SK-N-SH (cell line): ENCODE results near the gene HRH1. TPM values are rescaled to one million over a fixed set of nuclear protein-coding genes. Genes with fewer than 3 reads are reported as not detected.
"Not testable (repeated sequence)": the region's sequence is repeated elsewhere in the genome, so short reads cannot be mapped to it uniquely, and the experiment has no call there.

Experiments used
- CTCF ChIA-PET: fragments of 300-600, 350-600 bp; formaldehyde crosslinking; extraction: SDS; loops from one replicate; lab custom pipeline; 2021; lab: Yijun Ruan, JAX
- POLR2A ChIA-PET: fragments of 350-600 bp; sonication (Branson Sonifier 250); formaldehyde crosslinking; extraction: SDS; loops from one replicate; lab custom pipeline; 2020; ENCODE audit warnings: antibody characterized with exemption, inconsistent platforms; lab: Yijun Ruan, JAX
- DNase-seq: peaks from one replicate; pipeline ENCODE4 v3.0.0; 2012
- H2AFZ ChIP-seq: fragments of 200-600 bp; sonication (generic); 2 replicates; pipeline ENCODE4 v1.8.1; 2016; ENCODE audit warnings: antibody characterized with exemption, mild to moderate bottlenecking, low read depth
- H3F3A ChIP-seq: fragments of 200-600 bp; sonication (generic); replicated peaks from 2 replicates; pipeline ENCODE3; 2016; ENCODE audit warnings: antibody characterized with exemption, mild to moderate bottlenecking; ENCODE audit not compliant: insufficient read depth
- H3K27ac ChIP-seq, 2 experiments: fragments of 200-500 bp in 1 of 2; fragments of 200-600 bp in 1 of 2; sonication (Bioruptor generic) in 1 of 2; sonication (generic), shearing (Covaris generic) in 1 of 2; 2 replicates each; pipeline versions ENCODE4 v1.5.1 to v1.6.1; 2014 to 2016; ENCODE audit warnings: low read depth in 2 of 2, inconsistent platforms in 1 of 2, low read length in 1 of 2, mild to moderate bottlenecking in 1 of 2, mixed read lengths in 1 of 2
- H3K27me3 ChIP-seq: fragments of 200-600 bp; sonication (generic), shearing (Covaris generic); 2 replicates; pipeline ENCODE4 v1.6.1; 2016; ENCODE audit warnings: mixed run types; ENCODE audit not compliant: insufficient read depth
- H3K36me3 ChIP-seq, 2 experiments: fragments of 200-500 bp in 1 of 2; fragments of 200-600 bp in 1 of 2; sonication (Bioruptor generic) in 1 of 2; sonication (generic) in 1 of 2; replicated peaks in 1 of 2; 2 replicates each; pipeline versions ENCODE3 to v1.5.1; 2014 to 2016; ENCODE audit warnings: low read length in 1 of 2, mild to moderate bottlenecking in 1 of 2; ENCODE audit not compliant: insufficient read depth in 2 of 2, control insufficient read depth in 1 of 2
- H3K4me1 ChIP-seq, 2 experiments: fragments of 200-500 bp in 1 of 2; fragments of 200-600 bp in 1 of 2; sonication (Bioruptor generic) in 1 of 2; sonication (generic), shearing (Covaris generic) in 1 of 2; 2 replicates each; pipeline versions ENCODE4 v1.5.1 to v1.6.1; 2014 to 2016; ENCODE audit warnings: low read depth in 1 of 2, low read length in 1 of 2, mixed run types in 1 of 2; ENCODE audit not compliant: insufficient read depth in 2 of 2, control insufficient read depth in 1 of 2
- H3K4me2 ChIP-seq: fragments of 200-600 bp; sonication (generic), shearing (Covaris generic); 2 replicates; pipeline ENCODE4 v1.6.1; 2017; ENCODE audit warnings: mixed run types
- H3K4me3 ChIP-seq, 2 experiments: fragments of 200-500 bp in 1 of 2; fragments of 200-600 bp in 1 of 2; sonication (Bioruptor generic) in 1 of 2; sonication (generic), shearing (Covaris generic) in 1 of 2; 2 replicates each; pipeline versions ENCODE4 v1.5.1 to v1.8.1; 2014 to 2016; ENCODE audit warnings: low read depth in 2 of 2, inconsistent platforms in 1 of 2, low read length in 1 of 2, mild to moderate bottlenecking in 1 of 2, mixed read lengths in 1 of 2, moderate library complexity in 1 of 2
- H3K79me2 ChIP-seq: fragments of 200-600 bp; sonication (generic); 2 replicates; pipeline ENCODE4 v1.8.1; 2017; ENCODE audit warnings: mild to moderate bottlenecking; ENCODE audit not compliant: insufficient read depth
- H3K9ac ChIP-seq: fragments of 200-600 bp; sonication (generic); 2 replicates; pipeline ENCODE4 v1.6.1; 2017; ENCODE audit warnings: mixed run types
- H3K9me2 ChIP-seq: fragments of 200-600 bp; sonication (generic); 2 replicates; pipeline ENCODE4 v1.6.1; 2017; ENCODE audit warnings: mixed run types
- H3K9me3 ChIP-seq: fragments of 200-600 bp; sonication (generic); 2 replicates; pipeline ENCODE4 v1.6.1; 2017; ENCODE audit warnings: mixed run types, mild to moderate bottlenecking, moderate library complexity
- H4K20me1 ChIP-seq: fragments of 200-600 bp; sonication (generic); 2 replicates; pipeline ENCODE4 v1.6.1; 2017; ENCODE audit warnings: mild to moderate bottlenecking, mixed run types; ENCODE audit not compliant: insufficient read depth
- ELF1 ChIP-seq: IDR thresholded peaks from 2 replicates; pipeline ENCODE4 v1.4.0; 2012
- EP300 ChIP-seq, 2 experiments: IDR thresholded peaks; 2 replicates each; pipeline versions ENCODE4 v1.4.0 to v1.6.1; 2012; ENCODE audit warnings: borderline replicate concordance in 1 of 2, low read depth in 1 of 2, low read length in 1 of 2
- EZH2phosphoT487 ChIP-seq: fragments of 200-600 bp; sonication (generic); IDR thresholded peaks from 2 replicates; pipeline ENCODE4 v1.6.1; 2017; ENCODE audit warnings: low read depth, mixed run types, mild to moderate bottlenecking, antibody characterized with exemption, moderate library complexity, borderline replicate concordance
- FOXJ3 ChIP-seq: sonication (generic); formaldehyde crosslinking; IDR thresholded peaks from 2 replicates; pipeline ENCODE4 v1.5.1; 2020; ENCODE audit warnings: mild to moderate bottlenecking, missing genetic modification reagents
- FOXM1 ChIP-seq: IDR thresholded peaks from 2 replicates; pipeline ENCODE4 v1.4.0; 2012; ENCODE audit warnings: low read depth, mild to moderate bottlenecking
- MEF2A ChIP-seq: IDR thresholded peaks from 2 replicates; pipeline ENCODE4 v1.4.0; 2012; ENCODE audit warnings: low read depth, borderline replicate concordance
- MXI1 ChIP-seq: IDR thresholded peaks from 2 replicates; pipeline ENCODE4 v1.6.1; 2012; ENCODE audit warnings: mild to moderate bottlenecking, low read depth, low read length, improper control_type of control experiment
- NRF1 ChIP-seq: IDR thresholded peaks from 2 replicates; pipeline ENCODE4 v1.6.1; 2012; ENCODE audit warnings: low read depth, mild to moderate bottlenecking, low read length
- RAD21 ChIP-seq: IDR thresholded peaks from 2 replicates; pipeline ENCODE4 v1.6.1; 2012; ENCODE audit warnings: mild to moderate bottlenecking, low read length
- SIN3A ChIP-seq: IDR thresholded peaks from 2 replicates; pipeline ENCODE4 v1.6.1; 2012; ENCODE audit warnings: low read depth, mild to moderate bottlenecking, low read length, moderate library complexity, borderline replicate concordance
- SMC3 ChIP-seq: IDR thresholded peaks from 2 replicates; pipeline ENCODE4 v1.6.1; 2012; ENCODE audit warnings: low read depth, low read length, improper control_type of control experiment
- TEAD4 ChIP-seq: IDR thresholded peaks from 2 replicates; pipeline ENCODE4 v1.4.0; 2012; ENCODE audit warnings: mild to moderate bottlenecking, borderline replicate concordance; ENCODE audit not compliant: insufficient read depth
- WGBS: methylation state at CpG from one replicate; pipeline ENCODE4 v1.1.6; 2017; ENCODE audit warnings: low lambda C conversion rate; 5-methylcytosine and 5-hydroxymethylcytosine counted together
- polyA plus RNA-seq, 3 experiments: library from polyadenylated mRNA; depleted of rRNA; stranded (reverse); fragments of >200 nt; gene quantifications; 2 replicates each; pipeline ENCODE4 v1.2.3, GENCODE V29; 2012
- TF ChIP-seq, protein P1 (sequence below): IDR thresholded peaks from 2 replicates; pipeline ENCODE4 v1.4.0; 2012; ENCODE audit warnings: low read depth, borderline replicate concordance
- TF ChIP-seq, protein P2 (sequence below): fragments of 150-350 bp; IDR thresholded peaks from 2 replicates; pipeline ENCODE4 v1.6.1; 2017; ENCODE audit warnings: antibody characterized with exemption, low read length, low read depth, borderline replicate concordance
- TF ChIP-seq, protein P3 (sequence below): fragments of 150-350 bp; IDR thresholded peaks from 2 replicates; pipeline ENCODE4 v1.6.1; 2016; ENCODE audit warnings: mild to moderate bottlenecking, low read depth, low read length

Gene HRH1
- polyA plus RNA-seq, 1 of the 3 experiments (the other 2 are of a cell fraction): 6.2 TPM

DNA sequence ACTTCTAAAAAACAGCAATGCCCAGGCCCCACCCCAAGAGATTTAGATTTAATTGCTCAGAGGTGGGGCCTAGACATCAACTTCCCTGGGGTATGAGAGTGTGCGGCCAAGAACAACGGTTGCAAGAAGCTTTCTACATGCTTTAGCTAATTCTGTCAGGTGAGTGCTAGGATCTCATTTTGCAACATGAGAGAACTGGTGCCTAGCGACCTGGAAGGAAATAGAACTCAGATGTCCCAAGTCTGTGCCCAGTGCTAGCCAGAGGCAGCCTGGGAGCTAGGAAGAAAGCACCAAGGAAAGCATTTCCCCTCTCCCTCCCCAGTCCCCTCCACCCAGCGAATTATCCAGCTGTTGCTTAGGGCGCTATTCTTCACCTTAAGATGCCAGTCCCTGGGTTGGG is 22.9 kb upstream of the HRH1 start (continued):
- TF ChIP-seq TEAD4 (no peak), SMC3 (no peak), ELF1 (no peak), MXI1 (no peak), EP300 (IDR thresholded peaks at IDR 0.05; ENCODE audit: borderline replicate concordance in 1 of 2, low read depth in 1 of 2, low read length in 1 of 2) (no peak), NRF1 (no peak), FOXM1 (no peak), FOXJ3 (CRISPR knock-in tag) (no peak), RAD21 (no peak)
- TF ChIP-seq, protein P1, sequence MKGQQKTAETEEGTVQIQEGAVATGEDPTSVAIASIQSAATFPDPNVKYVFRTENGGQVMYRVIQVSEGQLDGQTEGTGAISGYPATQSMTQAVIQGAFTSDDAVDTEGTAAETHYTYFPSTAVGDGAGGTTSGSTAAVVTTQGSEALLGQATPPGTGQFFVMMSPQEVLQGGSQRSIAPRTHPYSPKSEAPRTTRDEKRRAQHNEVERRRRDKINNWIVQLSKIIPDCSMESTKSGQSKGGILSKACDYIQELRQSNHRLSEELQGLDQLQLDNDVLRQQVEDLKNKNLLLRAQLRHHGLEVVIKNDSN: no peak
- TF ChIP-seq, protein P2, sequence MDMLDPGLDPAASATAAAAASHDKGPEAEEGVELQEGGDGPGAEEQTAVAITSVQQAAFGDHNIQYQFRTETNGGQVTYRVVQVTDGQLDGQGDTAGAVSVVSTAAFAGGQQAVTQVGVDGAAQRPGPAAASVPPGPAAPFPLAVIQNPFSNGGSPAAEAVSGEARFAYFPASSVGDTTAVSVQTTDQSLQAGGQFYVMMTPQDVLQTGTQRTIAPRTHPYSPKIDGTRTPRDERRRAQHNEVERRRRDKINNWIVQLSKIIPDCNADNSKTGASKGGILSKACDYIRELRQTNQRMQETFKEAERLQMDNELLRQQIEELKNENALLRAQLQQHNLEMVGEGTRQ: no peak
- TF ChIP-seq, protein P3, sequence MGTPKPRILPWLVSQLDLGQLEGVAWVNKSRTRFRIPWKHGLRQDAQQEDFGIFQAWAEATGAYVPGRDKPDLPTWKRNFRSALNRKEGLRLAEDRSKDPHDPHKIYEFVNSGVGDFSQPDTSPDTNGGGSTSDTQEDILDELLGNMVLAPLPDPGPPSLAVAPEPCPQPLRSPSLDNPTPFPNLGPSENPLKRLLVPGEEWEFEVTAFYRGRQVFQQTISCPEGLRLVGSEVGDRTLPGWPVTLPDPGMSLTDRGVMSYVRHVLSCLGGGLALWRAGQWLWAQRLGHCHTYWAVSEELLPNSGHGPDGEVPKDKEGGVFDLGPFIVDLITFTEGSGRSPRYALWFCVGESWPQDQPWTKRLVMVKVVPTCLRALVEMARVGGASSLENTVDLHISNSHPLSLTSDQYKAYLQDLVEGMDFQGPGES: no peak

DNA sequence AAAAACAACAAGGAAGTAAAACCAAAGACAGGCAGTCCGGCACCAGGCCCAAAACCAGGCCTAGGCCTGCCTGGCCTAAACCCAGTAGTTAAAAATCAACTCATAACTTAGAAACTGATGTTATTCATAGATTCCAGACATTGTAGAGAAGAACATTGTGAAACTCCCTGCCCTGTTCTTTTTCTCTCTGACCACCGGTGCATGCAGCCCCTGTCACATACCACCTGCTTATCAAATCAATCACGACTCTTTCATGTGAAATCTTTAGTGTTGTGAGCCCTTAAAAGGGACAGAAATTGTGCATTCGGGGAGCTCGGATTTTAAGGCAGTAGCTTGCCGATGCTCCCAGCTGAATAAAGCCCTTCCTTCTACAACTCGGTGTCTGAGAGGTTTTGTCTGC is 22.4 kb upstream of the HRH1 start:
- CTCF ChIA-PET: interaction anchor here (1.1 to 2.4 kb wide), 3 partner anchors 24 to 72 kb away, joined by 3 to 9 read pairs (median 3); no protein-coding TSS in a partner anchor
- H3K9ac ChIP-seq, H2AFZ ChIP-seq, H3K9me2 ChIP-seq, H3K36me3 ChIP-seq, DNase-seq, H3K9me3 ChIP-seq, H3K27me3 ChIP-seq, H3K27ac ChIP-seq, POLR2A ChIA-PET, H3K4me3 ChIP-seq, H3K4me1 ChIP-seq, H3K79me2 ChIP-seq, H3F3A ChIP-seq, H3K4me2 ChIP-seq, H4K20me1 ChIP-seq: not testable (repeated sequence)
- WGBS: 91% methylated on average over 7 of the region's 7 CpGs

DNA sequence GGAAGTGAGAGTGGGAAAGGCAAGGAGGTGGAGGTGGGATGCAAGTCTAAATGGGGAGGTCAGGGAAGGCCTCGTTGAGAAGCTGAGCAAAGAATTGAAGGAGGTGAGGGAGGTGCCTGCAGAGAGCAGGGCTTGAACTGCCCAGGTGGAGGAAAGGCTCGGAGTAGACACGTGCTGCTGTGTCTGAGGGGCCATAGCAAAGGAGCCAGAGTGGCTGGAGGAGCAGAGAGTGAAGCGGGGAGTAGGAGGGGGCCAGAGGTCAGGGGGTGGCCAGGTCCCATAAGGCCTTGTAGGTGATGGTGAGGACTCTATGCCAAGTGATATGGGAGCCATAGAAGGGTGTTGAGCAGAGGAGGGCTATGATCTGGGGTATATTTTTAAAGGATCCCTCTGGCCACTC is 21.4 kb upstream of the HRH1 start:
- Histone ChIP-seq H3K27ac (no peak overlapping the region), H3K9me2 (no peaks in the 10 kb centered on the region), H3K4me2 (no peak overlapping the region), H3K4me1 (peaks cover 0 to 7% of the 10 kb centered on the region in 2 experiments; a peak in 3 of 4 replicates), H3K4me3 (no peak overlapping the region), H3K79me2 (no peaks in the 10 kb centered on the region), H3K9me3 (no peaks in the 10 kb centered on the region), H3K9ac (no peak overlapping the region), H2AFZ (no peak overlapping the region), H3F3A (peaks cover 15% of the 10 kb centered on the region), H3K36me3 (no peaks in the 10 kb centered on the region), H3K27me3 (no peaks in the 10 kb centered on the region), H4K20me1 (no peaks in the 10 kb centered on the region)
- CTCF ChIA-PET: no interaction called here
- POLR2A ChIA-PET: no interaction called here
- 71% methylated on average over 4 of the region's 4 CpGs for WGBS
- TF ChIP-seq MEF2A: no peak
- no peak for TF ChIP-seq NRF1
- TF ChIP-seq SIN3A: no peak
- no peak for TF ChIP-seq EZH2phosphoT487
- no peak for DNase-seq
